ENCODE data around the gene DNAH9.

Gene DNAH9

GRCh38 chr17:11869680-11870394 is 271.6 kb downstream of the DNAH9 start:
- Mint-ChIP-seq H3K4me3 (no peak overlapping the region), H3K27ac (no peak overlapping the region), H3K36me3 (no peaks in the 10 kb centered on the region), H3K4me1 (no peaks in the 10 kb centered on the region), H3K27me3 (peaks cover 7% of the 10 kb centered on the region), H3K9me3 (no peaks in the 10 kb centered on the region)

- Mint-ChIP-seq H3K9me3 (no peaks in the 10 kb centered on the region), H3K4me1 (no peaks in the 10 kb centered on the region), H3K4me3 (no peak overlapping the region), H3K27me3 (peaks cover 7% of the 10 kb centered on the region), H3K27ac (no peak overlapping the region), H3K36me3 (no peaks in the 10 kb centered on the region)
These were observed 273.5 kb downstream of the DNAH9 start for GRCh38 chr17:11871773-11872172.

DNA sequence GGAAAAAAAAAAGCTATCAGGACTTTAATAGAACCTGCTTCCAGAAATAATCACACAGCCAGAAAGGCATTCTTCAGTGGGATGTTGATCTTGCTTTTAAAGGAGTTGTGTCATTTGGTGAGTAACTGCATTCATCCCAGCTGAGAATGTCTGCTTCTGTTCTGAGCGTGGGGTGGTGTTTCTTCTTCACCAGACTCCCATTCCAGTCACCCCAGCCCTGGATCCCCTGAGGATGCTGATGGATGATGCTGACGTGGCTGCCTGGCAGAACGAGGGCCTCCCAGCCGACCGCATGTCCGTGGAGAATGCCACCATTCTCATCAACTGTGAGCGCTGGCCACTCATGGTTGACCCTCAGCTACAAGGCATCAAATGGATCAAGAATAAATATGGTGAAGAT is 276.5 kb downstream of the DNAH9 start:
- Mint-ChIP-seq H3K4me1 (no peaks in the 10 kb centered on the region), H3K4me3 (no peak overlapping the region), H3K36me3 (no peaks in the 10 kb centered on the region), H3K27me3 (peaks cover 1% of the 10 kb centered on the region), H3K9me3 (no peaks in the 10 kb centered on the region), H3K27ac (no peak overlapping the region)

DNA sequence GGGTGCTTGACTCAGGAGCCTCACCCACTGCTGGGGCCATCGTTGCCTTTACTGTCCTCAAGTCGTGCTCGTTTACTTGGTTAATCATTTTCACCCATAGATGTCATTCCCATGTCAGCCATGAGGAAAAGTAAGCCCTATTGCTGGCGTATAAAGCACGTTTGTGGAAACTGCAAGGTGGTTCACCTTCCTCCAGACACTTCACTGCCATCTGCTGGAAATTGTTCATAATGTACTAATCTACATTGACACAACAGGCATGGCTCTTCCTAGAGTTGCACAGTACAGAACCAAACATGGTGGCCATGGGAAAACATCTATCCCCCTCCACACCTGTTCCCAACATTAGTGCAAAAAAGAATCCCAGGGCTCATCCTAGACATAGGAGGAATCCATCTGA is 282.4 kb downstream of the DNAH9 start:
- H3K27ac Mint-ChIP-seq: no peak overlapping the region
- no peaks in the 10 kb centered on the region for H3K4me1 Mint-ChIP-seq
- H3K9me3 Mint-ChIP-seq: no peaks in the 10 kb centered on the region
- no peaks in the 10 kb centered on the region for H3K27me3 Mint-ChIP-seq
- H3K4me3 Mint-ChIP-seq: no peak overlapping the region
- no peaks in the 10 kb centered on the region for H3K36me3 Mint-ChIP-seq

GRCh38 chr17:11882716-11883115 is 284.4 kb downstream of the DNAH9 start:
- H3K27ac Mint-ChIP-seq: no peak overlapping the region
- H3K4me3 Mint-ChIP-seq: no peak overlapping the region
- no peaks in the 10 kb centered on the region for H3K4me1 Mint-ChIP-seq

DNA sequence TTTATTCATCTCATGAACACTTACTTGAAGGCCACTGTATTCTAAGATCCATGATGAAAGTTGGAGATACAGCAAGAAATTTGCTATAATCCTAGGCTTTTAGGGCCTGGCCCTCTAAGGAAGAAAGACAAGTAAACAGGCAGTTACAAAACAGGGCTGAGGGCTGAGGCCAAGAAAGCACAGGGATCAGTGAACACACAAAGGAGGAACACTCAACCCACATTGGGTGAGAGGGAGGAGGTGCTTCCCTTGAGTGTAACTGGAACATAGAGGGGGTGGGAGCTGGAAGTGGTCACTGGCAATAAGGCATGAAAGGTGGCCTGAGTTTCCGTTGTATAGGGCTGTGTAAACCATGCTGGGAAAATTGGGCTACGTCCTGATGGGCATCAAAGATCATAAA is 286.8 kb downstream of the DNAH9 start:
- Mint-ChIP-seq H3K9me3 (no peaks in the 10 kb centered on the region), H3K27ac (no peak overlapping the region), H3K36me3 (no peaks in the 10 kb centered on the region), H3K4me3 (no peak overlapping the region), H3K27me3 (no peaks in the 10 kb centered on the region), H3K4me1 (no peaks in the 10 kb centered on the region)

More at GRCh38 chr17:11882716-11883115, 284.4 kb downstream of the DNAH9 start:
- Mint-ChIP-seq H3K27me3 (no peaks in the 10 kb centered on the region), H3K9me3 (no peaks in the 10 kb centered on the region), H3K36me3 (no peaks in the 10 kb centered on the region)

- Mint-ChIP-seq H3K4me3 (no peak overlapping the region), H3K27ac (no peak overlapping the region), H3K4me1 (no peaks in the 10 kb centered on the region), H3K27me3 (peaks cover 1% of the 10 kb centered on the region), H3K36me3 (peaks cover 2% of the 10 kb centered on the region), H3K9me3 (peaks cover 5% of the 10 kb centered on the region)
These were observed 291.0 kb downstream of the DNAH9 start for GRCh38 chr17:11889266-11889665.

GRCh38 chr17:11893862-11894261 is 295.6 kb downstream of the DNAH9 start:
- Mint-ChIP-seq H3K4me1 (no peaks in the 10 kb centered on the region), H3K4me3 (no peak overlapping the region), H3K36me3 (peaks cover 2% of the 10 kb centered on the region), H3K27me3 (peaks cover 1% of the 10 kb centered on the region), H3K27ac (no peak overlapping the region), H3K9me3 (peaks cover 5% of the 10 kb centered on the region)

- H3K9me3 Mint-ChIP-seq: peaks cover 5% of the 10 kb centered on the region
These were observed 297.9 kb downstream of the DNAH9 start for GRCh38 chr17:11896199-11896598.

DNA sequence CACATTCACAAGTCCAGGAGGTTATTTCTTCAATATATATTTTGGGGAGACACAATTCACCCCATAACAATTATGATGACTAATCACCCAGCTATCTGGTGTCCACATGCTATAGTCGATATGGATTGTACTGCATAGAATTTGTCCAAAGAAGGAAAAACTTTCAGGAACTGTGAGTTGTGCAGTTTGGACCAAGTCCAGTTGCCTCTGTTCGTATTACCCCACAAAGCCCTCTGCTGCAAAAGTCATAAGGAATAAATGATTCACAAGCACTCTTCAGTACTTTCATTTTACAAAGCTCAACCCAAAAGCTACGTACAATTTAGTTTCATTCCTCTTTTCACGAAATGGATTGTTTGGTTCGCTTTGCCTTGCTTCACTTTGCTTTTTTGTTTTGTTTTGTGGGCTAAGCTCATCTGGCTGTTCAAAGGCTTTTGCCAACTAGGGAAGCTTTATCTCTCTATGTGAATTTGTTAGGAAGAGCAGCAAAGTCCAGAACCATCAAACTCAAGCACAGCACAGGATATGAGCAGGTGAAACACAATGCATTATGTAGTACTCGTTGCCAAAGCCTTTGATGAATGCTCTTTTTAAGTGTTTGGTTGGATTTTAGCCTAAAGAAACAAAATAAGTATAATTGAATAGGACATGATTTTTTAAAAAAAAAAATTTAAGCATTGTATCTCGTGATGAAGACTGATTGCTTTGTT is 300.4 kb downstream of the DNAH9 start:
- no peaks in the 10 kb centered on the region for H3K36me3 Mint-ChIP-seq
- H3K9me3 Mint-ChIP-seq: no peaks in the 10 kb centered on the region
- H3K27ac Mint-ChIP-seq: no peak overlapping the region
- no peak overlapping the region for H3K4me3 Mint-ChIP-seq
- no peaks in the 10 kb centered on the region for H3K4me1 Mint-ChIP-seq
- H3K27me3 Mint-ChIP-seq: no peaks in the 10 kb centered on the region

More at GRCh38 chr17:11896199-11896598, 297.9 kb downstream of the DNAH9 start:
- Mint-ChIP-seq H3K27ac (no peak overlapping the region), H3K27me3 (peaks cover 1% of the 10 kb centered on the region), H3K36me3 (peaks cover 2% of the 10 kb centered on the region), H3K4me3 (no peak overlapping the region), H3K4me1 (no peaks in the 10 kb centered on the region)

DNA sequence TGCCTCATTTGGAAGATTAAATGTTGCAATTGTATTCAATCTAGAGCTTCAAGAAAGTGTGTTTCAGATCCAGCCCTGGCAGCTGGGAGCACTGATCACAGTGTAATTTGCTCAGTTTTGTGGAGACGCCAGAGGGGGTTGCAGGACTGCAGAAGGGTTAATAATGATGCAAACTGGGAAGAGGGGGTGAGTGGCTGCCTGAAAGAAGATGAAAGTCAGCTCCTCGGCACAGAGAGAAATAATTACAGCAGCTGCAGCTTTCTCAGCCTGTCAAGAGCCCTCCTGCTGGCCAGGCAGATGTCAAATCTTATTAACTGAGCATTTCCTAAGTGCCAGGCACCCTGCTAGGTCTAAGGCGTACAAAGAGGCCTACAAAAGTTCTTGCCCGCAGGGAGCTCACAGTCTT is 301.3 kb downstream of the DNAH9 start:
- H3K9me3 Mint-ChIP-seq: no peaks in the 10 kb centered on the region
- no peaks in the 10 kb centered on the region for H3K27me3 Mint-ChIP-seq
- no peaks in the 10 kb centered on the region for H3K36me3 Mint-ChIP-seq
- no peak overlapping the region for H3K4me3 Mint-ChIP-seq
- H3K4me1 Mint-ChIP-seq: no peaks in the 10 kb centered on the region
- no peak overlapping the region for H3K27ac Mint-ChIP-seq

GRCh38 chr17:11900041-11900476 is 301.8 kb downstream of the DNAH9 start:
- Mint-ChIP-seq H3K4me3 (no peak overlapping the region), H3K9me3 (no peaks in the 10 kb centered on the region), H3K4me1 (no peaks in the 10 kb centered on the region), H3K36me3 (no peaks in the 10 kb centered on the region), H3K27ac (no peak overlapping the region), H3K27me3 (no peaks in the 10 kb centered on the region)

DNA sequence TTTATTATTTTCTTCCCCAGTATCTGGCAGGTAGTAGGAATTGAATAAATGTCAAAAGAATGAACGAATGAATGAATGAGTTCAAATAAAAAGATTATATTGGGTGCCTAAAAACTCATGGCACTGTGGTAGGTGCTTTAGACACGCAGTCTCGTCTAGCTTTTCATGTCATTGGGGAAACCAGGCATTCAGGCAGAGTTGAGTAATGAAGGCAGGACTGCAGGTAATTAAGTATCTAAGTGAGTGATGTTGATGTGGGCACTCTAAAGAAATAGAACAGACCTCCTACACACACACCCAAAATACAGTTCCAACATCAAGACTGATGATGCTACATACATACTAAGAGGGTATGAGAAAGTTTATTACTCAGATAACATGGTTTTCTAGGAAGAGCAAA is 302.4 kb downstream of the DNAH9 start:
- Mint-ChIP-seq H3K4me1 (no peaks in the 10 kb centered on the region), H3K36me3 (no peaks in the 10 kb centered on the region), H3K27me3 (no peaks in the 10 kb centered on the region), H3K9me3 (no peaks in the 10 kb centered on the region), H3K27ac (no peak overlapping the region), H3K4me3 (no peak overlapping the region)

- Mint-ChIP-seq H3K4me1 (no peaks in the 10 kb centered on the region), H3K27ac (no peak overlapping the region), H3K36me3 (no peaks in the 10 kb centered on the region), H3K9me3 (no peaks in the 10 kb centered on the region), H3K27me3 (no peaks in the 10 kb centered on the region), H3K4me3 (no peak overlapping the region)
These were observed 303.7 kb downstream of the DNAH9 start for GRCh38 chr17:11901931-11902330.

DNA sequence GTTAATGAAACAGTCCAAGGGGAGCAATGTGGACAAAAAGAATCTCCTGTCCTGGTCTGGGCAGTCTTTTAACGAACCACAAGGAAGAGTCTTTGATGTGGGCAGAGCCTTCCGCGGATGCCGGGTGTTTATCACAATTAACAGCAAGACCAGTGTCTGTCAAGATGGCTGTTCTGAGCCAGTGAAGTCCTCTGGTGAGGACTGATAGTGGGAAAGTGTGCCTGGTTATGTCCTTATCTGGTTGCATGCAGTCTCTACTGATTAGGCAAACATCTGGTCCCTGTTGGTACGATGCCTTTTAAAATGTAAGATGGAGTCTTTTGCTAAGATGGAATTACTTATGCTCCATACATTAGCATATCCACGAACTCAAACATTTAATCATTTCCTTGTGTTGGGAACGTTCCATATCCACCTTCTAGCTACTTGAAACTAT is 310.5 kb downstream of the DNAH9 start:
- Mint-ChIP-seq H3K36me3 (no peaks in the 10 kb centered on the region), H3K27me3 (no peaks in the 10 kb centered on the region), H3K9me3 (no peaks in the 10 kb centered on the region), H3K27ac (no peak overlapping the region), H3K4me1 (no peaks in the 10 kb centered on the region), H3K4me3 (no peak overlapping the region)

DNA sequence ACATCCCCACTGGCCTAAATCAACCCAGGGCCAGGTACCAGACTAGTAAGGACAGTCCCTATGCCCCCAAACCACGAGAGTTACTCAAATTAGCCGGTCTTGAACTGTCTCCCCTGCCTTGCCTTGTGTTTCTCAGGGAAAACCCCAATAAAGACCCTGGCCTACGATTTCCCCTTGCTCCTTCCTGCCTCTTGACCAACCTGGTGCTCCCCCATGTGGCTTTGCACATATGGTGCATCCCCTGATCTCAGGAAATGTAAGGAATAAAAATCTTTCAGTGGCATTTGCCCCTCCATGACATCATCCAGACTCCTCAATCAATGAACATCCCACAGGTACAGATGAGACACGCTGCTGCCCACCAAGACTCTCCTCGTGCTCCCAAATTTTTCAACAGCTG is 311.1 kb downstream of the DNAH9 start:
- H3K27me3 Mint-ChIP-seq: no peaks in the 10 kb centered on the region
- no peaks in the 10 kb centered on the region for H3K4me1 Mint-ChIP-seq
- no peak overlapping the region for H3K4me3 Mint-ChIP-seq

More for the DNA sequence above, 311.1 kb downstream of the DNAH9 start:
- Mint-ChIP-seq H3K27ac (no peak overlapping the region), H3K9me3 (no peaks in the 10 kb centered on the region), H3K36me3 (no peaks in the 10 kb centered on the region)

All from activated naive CD4-positive, alpha-beta T cell treated with anti-CD3 and anti-CD28 coated beads, Interleukin-2, amount 50 U/mL, for 24 hours (primary cell).